Measurements from ENCODE around the gene CARHSP1.
"Not testable (repeated sequence)": the region's sequence is repeated elsewhere in the genome, so short reads cannot be mapped to it uniquely, and the experiment has no call there.

CARHSP1 gene

DNA sequence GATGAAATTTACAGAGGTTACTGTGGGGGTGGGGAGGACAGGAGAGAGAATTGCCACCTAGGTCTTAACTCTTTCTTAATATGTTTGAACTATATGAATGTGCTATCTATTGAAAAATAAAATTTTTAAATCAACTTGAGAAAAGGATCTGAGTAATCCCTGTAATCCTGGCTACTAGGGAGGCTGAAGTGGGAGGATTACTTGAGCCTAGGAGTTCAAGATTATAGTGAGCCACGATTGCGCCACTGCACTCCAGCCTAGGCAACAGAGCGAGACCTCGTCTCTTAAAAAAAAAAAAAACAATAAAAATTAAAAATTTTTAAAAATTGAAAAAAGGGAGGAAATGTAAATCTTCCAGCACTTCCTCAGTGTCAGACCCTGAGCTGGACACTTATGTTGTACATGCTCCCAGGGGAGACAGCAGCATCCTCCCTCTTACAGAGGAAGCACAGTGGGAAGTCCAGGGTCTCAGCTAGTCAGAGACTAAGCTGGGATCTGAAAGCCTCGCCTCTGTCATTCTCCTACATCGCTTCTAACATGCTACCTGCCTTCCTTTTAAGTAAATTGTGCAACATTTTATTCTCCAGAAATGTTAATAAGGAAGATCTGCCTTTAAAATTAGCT, 49.3 kb downstream of the CARHSP1 start:
- DNase-seq = no peak

DNA sequence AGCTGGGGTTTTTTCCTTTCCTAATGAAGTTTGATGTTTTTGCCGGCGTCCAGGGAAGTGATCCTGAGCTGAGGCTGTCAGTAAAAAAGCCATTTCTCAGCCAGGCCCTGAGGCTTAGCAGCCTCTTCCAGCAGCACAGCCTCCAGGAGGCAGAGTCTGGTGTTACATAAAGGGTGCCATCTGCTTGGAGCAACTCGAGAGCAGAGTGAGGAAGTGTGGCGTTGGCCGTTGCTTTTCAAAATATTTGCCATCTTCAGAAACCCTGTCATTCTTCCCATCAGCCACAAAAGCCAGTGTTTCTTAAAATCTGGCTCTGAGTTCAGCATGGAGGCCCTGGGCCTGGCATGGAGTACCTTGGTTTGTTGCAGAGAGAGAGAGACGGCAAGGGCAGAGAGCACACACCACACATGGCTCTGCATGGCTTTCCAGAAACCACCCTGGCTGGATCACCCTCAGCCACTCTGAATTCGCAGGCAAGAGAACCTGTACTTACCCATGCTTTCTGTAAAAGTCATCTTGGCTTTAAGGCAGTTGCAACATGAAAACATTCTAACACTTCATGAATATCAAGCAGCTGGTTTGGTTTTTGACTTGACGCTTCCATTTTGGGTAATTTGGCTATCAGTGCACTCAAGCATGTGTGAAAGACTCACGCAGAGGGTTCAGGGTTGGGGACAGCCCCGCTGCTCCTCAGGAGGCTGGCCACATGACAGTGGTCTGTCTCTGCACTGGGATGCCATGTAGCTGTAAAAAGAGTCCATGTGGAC, 50.1 kb downstream of the CARHSP1 start:
- no peak for DNase-seq

DNA sequence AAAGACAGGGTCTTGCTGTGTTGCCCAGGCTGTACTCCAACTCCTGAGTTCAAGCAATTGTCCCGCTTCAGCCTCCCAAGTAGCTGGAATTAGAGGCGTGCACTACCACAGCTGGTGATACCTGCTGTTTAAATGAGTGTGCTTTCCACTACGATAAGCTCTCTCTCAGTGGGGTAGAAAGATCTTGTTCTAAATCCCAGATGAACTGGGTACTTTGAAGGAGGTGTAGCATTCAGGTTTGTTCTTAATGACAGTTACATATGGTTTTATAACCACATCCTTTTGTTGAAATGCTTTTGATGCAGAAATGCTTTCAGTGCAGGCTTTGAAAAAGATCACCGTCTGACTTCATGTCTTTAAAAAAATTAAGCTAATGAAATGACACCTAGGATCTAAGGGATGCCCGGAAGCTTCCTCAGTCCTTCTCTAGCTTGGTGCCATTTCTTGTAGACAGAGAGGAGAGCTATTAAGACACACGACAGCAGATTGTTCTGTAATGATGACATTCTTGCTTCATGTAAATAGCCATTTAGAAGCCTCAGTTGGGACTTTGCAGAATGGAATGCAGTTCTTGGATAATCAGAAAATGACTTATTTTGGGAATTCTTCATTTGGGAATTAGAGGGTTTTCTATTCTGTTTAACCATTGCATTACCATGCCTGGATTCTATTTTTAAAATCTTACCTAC, 51.7 kb downstream of the CARHSP1 start:
- DNase-seq = no peak

DNA sequence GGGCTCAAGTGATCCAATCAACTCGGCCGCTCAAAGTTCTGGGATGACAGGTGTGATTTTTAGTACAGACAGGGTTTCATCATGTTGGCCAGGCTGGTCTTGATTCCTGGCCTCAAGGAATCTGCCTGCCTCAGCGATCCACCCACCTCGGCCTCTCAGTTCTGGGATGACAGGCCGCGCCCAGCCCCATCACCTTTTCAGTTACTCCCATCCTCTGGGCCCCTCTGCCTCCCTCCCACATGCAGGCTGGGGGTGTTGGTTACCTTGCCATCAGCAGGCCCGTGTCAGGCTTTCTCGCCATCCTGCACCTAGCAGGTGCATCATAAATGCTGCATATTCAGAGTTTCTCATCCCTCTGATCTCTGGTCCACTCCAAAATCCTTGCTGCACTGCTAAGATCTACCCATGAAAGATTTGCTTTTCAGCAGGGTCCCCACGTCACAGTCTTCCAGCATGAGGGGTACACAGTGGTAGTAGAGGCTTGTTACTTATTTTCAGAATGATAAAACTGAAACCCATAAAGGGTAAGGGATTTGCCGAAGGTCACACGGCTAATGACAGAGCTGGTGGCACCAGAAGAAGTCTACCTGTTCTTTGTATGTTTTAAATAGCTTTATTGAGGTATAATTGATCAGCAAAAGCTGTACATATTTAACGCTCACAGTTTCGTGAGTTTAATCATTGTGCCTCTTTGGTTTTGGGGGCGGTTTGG, 54.6 kb downstream of the CARHSP1 start:
- DNase-seq = no peak

DNA sequence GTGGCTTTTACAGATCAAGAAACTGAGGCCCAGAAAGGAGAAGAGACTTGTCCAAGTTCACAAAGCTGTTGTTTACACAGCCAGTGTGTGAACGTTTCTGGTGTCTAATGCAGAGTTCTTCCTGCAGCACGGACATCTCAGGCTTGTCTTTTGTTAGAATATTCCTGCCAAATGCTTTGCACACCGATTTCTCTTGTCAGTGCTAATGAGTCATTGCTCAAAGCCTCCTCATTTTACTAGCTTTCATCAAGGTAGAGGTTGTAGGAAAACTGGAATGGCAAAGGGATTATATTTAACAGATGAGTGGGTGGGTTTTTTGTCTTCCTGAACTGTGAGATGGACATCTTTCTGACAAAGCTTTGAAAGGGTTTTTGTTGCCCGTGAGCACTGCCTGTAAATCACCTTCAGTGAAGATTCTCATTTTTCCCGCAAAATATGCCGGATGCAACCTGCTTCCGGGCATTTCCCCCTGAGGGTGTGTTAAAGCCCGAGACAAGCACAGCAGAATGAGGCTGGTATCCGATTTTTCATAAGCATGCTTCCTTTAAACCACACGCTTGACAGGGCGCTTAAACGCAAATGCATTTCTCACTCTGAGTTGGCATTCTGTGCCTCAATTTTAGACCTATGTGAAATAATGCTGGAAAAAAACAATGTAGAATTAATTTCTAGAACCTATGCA, 56.5 kb downstream of the CARHSP1 start:
- DNase-seq = no peak

DNA sequence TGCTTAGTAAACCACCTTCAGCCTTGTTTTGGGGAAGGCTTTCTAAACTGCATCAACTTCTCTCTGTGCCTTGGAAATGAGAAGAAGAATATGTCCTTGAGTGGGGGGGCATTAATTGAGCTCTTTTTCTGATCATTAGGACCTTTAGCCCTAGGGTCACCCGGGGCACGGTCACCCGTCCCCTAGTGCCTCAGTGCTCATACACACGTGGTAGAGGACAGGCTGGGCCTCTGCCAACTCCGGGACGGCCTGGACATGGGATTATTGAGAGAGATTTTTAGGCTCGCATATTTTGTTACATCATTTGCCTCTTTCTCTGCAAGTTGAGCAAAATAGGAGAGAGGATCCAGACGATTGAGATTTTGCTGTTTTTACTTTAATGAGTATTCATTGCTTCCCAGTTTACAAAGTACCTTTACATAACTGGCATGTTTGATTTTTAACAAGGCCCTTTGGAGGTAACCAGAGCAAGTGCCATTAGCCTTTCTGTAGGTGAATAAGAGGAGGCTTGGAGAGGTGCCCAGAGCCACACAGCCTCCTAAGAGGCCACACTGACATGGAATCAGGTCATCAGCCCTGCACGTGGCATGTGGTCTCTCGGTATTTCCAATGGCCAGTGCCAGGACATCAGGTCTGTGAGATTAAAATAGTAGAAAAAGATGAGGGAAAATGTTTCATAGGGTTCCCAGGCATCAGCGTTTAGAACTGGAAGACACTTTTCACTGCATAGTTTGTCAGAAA, 60.0 kb downstream of the CARHSP1 start:
- no peak for DNase-seq

DNA sequence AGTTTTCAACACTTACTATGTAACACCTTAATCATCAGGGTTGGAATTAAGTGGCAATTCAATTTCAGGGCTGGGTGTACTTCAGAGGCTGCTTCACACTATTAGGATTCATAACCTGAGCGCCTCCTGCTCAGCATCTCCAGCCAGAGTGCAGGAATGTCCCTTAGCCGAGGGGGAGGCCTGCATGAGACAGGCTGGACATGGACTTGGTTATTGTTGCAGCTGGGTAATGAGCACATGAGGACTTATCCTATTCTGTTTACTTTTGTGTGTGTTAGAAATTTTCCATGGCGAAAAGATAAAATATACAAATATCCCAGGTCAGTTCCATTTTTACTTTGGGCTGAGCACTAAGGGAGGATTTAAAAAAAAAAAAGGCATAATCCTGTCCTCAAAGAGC, 60.8 kb downstream of the CARHSP1 start:
- no peak for DNase-seq

DNA sequence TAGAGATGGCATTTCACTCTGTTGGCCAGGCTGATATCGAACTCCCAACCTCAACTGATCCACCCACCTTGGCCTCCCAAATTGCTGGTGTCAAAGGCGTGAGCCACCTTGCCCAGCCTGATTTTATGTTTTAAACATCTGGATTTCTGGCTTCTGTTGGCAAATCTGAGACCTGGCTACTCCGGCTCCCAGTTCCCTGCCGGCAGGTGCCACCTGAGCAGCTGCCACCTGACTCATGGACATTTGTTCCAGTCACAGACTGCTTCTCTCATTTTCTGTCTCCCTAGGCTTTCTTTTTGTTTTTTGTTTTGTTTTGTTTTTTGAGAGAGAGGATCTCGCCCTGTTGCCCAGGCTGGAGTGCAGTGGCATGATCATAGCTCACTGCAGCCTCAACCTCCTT, 61.6 kb downstream of the CARHSP1 start:
- DNase-seq = no peak

DNA sequence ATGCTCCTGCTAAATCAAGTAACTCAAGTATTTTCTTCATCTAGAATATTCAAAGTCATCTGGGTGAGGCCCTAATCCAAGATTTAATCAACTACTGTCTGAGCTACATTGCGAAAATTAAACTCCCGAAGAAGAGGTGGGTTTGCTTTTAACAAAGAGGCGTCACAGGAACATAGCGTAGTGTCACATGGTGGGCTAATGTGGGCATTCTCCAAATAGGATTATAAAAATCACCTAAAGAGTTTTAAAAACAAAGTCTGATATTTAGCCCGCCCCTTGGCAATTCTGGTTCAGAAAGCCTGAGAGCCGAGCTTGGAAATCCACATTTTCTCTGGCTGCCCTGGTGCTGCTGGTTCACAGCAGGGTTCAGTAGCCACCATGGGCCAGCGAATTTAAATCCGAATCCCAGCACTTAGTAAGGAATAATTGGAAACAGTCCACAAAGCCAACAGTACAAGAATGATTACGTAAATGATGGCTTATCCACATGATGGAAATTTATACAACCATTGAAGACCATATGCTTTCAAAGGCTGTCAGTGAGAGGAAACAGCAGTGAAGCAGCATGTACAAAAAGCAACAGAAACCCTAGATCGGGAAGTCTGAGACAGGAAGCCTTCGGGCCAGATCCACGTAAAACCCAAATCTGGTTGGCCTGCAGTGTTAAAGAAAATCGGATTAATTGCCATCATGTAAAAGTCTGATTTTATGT, 62.4 kb downstream of the CARHSP1 start:
- no peak for DNase-seq

DNA sequence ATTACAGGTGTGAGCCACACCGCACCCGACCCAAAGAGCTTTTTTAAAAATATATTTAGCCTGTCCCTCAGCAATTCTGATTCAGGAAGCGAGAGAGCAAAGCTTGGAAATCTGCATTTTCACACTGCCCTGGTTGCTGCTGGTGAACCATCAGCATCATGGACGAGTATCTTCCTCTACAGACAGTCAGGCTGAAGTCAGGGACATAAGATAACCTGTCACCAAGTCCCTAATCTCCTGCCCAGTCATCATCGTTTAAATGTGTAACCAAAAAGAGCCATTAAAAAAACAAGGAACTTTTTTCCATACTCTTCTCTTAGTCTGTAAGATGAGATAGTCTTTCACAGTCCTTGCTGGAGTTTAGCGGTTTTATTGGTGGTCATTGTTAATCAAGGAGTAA, 64.5 kb downstream of the CARHSP1 start:
- no peak for DNase-seq

DNA sequence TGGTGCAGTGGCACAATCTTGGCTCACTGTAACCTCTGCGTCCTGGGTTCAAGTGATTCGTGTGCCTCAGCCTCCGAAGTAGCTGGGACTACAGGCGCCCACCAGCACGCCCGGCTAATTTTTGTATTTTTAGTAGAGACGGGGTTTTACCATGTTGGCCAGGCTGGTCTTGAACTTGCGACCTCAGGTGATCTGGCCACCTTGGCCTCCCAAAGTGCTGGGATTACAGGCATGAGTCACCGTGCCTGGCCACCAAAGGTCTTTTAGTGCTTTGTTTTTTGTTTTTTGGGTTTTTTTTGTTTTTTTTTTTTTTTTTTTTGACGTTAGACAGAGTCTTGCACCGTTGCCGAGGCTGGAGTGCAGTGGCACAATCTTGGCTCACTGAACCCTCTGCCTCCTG, 65.1 kb downstream of the CARHSP1 start:
- DNase-seq = not testable (repeated sequence)

Data from inflammatory macrophage treated with lipopolysaccharide for 4 hours (primary cell).